GM21423 (cell line): ENCODE data around the gene NEUROD2.
A peak's percentile ranks its signal among the peaks of the same experiment; 100 is the strongest.

Experiments used
- ATAC-seq: cut with Tn5 transposase; IDR thresholded peaks from one replicate; pipeline ENCODE4 v1.9.1; 2021; ENCODE audit warnings: mild to moderate bottlenecking, moderate library complexity; ENCODE audit not compliant: unreplicated experiment

NEUROD2 gene

GRCh38 chr17:39607851-39608130 lies at the start of gene NEUROD2:
TSS of gene NEUROD2 (minus strand) at chr17:39607920. CDS start at chr17:39606599, 1,321 bp downstream.
- ATAC-seq, result no peak

- ATAC-seq, result no peak
Observed at GRCh38 chr17:39655105-39655504, 47.4 kb upstream of the NEUROD2 start.

GRCh38 chr17:39653662-39654331 lies 46.1 kb upstream of the NEUROD2 start:
- no peak for ATAC-seq

- no peak for ATAC-seq
Observed at GRCh38 chr17:39653316-39653661, 45.6 kb upstream of the NEUROD2 start.

- ATAC-seq, result no peak
Observed at GRCh38 chr17:39652587-39653315, 45.0 kb upstream of the NEUROD2 start.

- ATAC-seq, result no peak
Observed at GRCh38 chr17:39651923-39652586, 44.3 kb upstream of the NEUROD2 start.

GRCh38 chr17:39650121-39650579 lies 42.4 kb upstream of the NEUROD2 start:
- no peak for ATAC-seq

- ATAC-seq, result no peak
Observed at GRCh38 chr17:39648616-39649366, 41.1 kb upstream of the NEUROD2 start.

GRCh38 chr17:39647256-39647655 lies 39.5 kb upstream of the NEUROD2 start:
- no peak for ATAC-seq

GRCh38 chr17:39643271-39643670 lies 35.6 kb upstream of the NEUROD2 start:
- no peak for ATAC-seq

- no peak for ATAC-seq
Observed at GRCh38 chr17:39642291-39643074, 34.8 kb upstream of the NEUROD2 start.

GRCh38 chr17:39641883-39642282 lies 34.2 kb upstream of the NEUROD2 start:
- no peak for ATAC-seq

- no peak for ATAC-seq
Observed at GRCh38 chr17:39641097-39641496, 33.4 kb upstream of the NEUROD2 start.

GRCh38 chr17:39640591-39641031 lies 32.9 kb upstream of the NEUROD2 start:
- ATAC-seq, result no peak

- ATAC-seq, result no peak
Observed at GRCh38 chr17:39639566-39640458, 32.1 kb upstream of the NEUROD2 start.

GRCh38 chr17:39639043-39639442 lies 31.3 kb upstream of the NEUROD2 start:
- ATAC-seq, result no peak

- ATAC-seq, result no peak
Observed at GRCh38 chr17:39638317-39638716, 30.6 kb upstream of the NEUROD2 start.

GRCh38 chr17:39636927-39637736 lies 29.4 kb upstream of the NEUROD2 start, which contains the start of gene STARD3:
TSS of gene STARD3 (plus strand) at chr17:39637144. CDS start at chr17:39653532, 16,388 bp downstream.
- peak; percentile 68 for ATAC-seq

- peak; percentile 7 for ATAC-seq
Observed at GRCh38 chr17:39636587-39636926, 28.8 kb upstream of the NEUROD2 start.
